H54 (cell line): Measurements from ENCODE around the gene SERPINC1.
"Not testable (repeated sequence)": the region's sequence is repeated elsewhere in the genome, so short reads cannot be mapped to it uniquely, and the experiment has no call there.

ENCODE experiments used
- DNase-seq: peaks from one replicate; pipeline ENCODE4 v3.0.0; 2011; ENCODE audit warnings: low spot score, mixed read lengths; ENCODE audit not compliant: insufficient read length
- FAIRE-seq: peaks from 3 replicates; lab custom pipeline; 2011; peaks lifted over from hg19 to GRCh38; lab: Jason Lieb, UNC
- POLR2A ChIP-seq: IDR thresholded peaks from 2 replicates; pipeline ENCODE4 v1.6.1; 2011; ENCODE audit warnings: low read depth, mild to moderate bottlenecking, low read length

Gene SERPINC1

GRCh38 chr1:173915596-173915995 is 1.5 kb downstream of the SERPINC1 start:
- FAIRE-seq (no peak), DNase-seq (no peak)
- no peak for TF ChIP-seq POLR2A

- no peak for FAIRE-seq
- peak; percentile 42 for DNase-seq
- no peak for TF ChIP-seq POLR2A
These were observed 2.7 kb downstream of the SERPINC1 start for GRCh38 chr1:173914366-173914871.

DNA sequence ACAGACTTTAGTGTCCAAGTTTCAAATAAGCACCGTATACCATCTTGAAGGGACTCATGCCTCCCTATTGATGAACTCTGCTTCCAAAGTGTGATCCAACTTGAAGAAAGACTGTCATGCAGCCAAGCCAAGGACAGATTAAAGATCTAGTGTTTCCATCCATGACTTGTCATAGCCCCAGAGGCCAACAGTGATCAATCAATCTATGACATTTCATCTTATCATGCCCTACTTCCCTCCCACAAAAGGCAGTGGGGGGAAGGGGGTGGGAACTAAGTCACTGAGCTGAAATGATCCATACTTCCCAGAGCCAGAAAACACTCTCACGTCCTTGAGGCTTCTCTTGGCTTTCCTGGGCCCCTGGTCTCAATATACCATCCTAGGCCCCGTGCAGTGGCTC is 4.0 kb downstream of the SERPINC1 start:
- no peak for FAIRE-seq
- no peak for TF ChIP-seq POLR2A
- no peak for DNase-seq

DNA sequence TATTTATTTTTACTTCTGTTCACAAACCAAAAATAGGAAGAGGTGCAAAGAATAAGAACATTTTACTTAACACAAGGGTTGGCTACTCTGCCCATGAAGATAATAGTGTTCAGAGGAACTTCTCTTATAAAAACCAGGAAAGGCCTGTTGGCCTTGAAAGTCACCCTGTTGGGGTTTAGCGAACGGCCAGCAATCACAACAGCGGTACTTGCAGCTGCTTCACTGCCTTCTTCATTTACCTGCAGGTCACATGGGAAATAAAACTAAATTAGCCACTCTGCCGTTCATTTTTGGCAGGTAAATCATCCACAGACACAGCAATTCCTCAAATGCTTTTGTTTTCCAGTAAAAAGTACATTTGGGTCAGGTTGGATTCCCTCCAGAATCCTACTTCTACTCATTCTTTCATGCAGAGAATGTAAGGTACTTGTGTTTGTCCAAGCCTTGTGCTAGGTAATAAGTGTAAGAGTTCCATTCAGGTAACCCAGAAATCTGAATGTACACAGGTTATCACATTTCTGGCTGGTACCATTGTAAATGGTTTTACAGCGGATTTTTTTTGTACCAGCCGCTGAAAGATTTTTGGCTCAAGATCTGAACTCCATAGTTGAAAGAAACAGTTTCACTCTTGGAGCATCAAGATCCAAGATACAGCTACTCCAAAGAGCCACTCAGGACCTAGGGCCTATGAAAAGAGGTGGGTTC is 13.1 kb downstream of the SERPINC1 start:
- no peak for DNase-seq
- FAIRE-seq = no peak
- TF ChIP-seq POLR2A = no peak

- TF ChIP-seq POLR2A = no peak
- FAIRE-seq = no peak
- DNase-seq = no peak
These were observed 16.1 kb downstream of the SERPINC1 start for GRCh38 chr1:173900992-173901391.

GRCh38 chr1:173900427-173900826 is 16.7 kb downstream of the SERPINC1 start:
- no peak for DNase-seq
- FAIRE-seq = peak; percentile 6
- TF ChIP-seq POLR2A = no peak

DNA sequence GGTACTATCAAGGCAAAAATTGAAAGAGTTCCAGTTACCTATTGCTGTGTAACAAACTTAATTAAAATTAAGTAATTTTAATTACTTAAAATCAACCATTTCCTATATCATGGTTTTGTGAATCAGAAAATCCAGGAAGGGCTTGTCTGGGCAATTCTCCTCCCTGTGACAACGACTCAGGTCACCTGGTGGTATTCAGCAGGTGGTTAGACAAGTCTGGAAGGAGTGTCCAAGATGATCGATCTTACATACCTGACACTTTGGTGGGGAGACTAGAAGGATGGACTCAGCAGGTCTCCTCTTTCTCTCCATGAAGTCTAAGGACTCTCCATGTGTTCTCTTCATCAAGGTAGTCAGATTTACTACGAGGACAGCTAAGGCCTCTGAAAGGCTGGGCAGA is 22.9 kb downstream of the SERPINC1 start:
- DNase-seq (no peak), FAIRE-seq (no peak)
- no peak for TF ChIP-seq POLR2A

DNA sequence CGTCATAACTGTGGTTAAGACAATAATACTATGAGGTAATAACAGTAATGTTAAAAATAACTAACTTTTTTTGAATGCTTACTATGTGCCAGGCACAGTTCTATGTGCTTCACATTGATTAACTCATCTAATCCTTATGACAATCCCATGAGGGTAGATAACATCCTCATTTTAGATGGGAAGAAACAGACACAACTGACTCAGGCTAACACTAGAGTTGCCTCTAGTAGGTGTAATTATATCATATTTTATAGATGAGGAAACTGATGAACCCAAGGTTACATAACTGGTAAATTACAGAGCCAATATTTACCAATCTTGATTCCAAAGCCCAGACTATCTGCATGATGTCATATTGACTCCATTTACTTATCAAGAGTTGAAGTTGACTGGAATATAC is 23.5 kb downstream of the SERPINC1 start:
- FAIRE-seq (no peak), DNase-seq (no peak)
- TF ChIP-seq POLR2A = no peak

- FAIRE-seq = peak; percentile 41
- no peak for DNase-seq
- no peak for TF ChIP-seq POLR2A
These were observed 27.2 kb downstream of the SERPINC1 start for GRCh38 chr1:173889885-173890284.

GRCh38 chr1:173888749-173889148 is 28.4 kb downstream of the SERPINC1 start:
- TF ChIP-seq POLR2A = no peak
- DNase-seq = no peak
- peak; percentile 48 for FAIRE-seq

DNA sequence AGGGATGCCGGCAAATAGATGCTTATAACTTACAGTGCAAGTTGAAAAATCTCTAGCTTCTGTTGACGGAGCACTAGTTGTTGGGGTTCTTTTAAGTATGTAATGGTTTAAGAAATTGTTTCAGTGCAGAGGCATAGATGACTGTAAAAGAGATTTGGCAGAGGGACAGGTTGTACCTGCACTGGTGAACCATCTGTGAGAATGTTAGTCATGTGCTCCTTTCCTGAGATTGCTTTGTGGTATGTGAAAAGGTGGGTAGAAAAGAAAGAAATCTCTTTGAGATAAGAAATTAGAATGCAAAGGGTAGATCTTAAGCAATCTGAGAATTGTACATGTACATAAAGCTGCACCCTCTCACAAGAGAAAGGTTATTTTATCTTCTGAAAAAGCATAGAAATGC is 29.5 kb downstream of the SERPINC1 start:
- DNase-seq = no peak
- FAIRE-seq = no peak
- no peak for TF ChIP-seq POLR2A

DNA sequence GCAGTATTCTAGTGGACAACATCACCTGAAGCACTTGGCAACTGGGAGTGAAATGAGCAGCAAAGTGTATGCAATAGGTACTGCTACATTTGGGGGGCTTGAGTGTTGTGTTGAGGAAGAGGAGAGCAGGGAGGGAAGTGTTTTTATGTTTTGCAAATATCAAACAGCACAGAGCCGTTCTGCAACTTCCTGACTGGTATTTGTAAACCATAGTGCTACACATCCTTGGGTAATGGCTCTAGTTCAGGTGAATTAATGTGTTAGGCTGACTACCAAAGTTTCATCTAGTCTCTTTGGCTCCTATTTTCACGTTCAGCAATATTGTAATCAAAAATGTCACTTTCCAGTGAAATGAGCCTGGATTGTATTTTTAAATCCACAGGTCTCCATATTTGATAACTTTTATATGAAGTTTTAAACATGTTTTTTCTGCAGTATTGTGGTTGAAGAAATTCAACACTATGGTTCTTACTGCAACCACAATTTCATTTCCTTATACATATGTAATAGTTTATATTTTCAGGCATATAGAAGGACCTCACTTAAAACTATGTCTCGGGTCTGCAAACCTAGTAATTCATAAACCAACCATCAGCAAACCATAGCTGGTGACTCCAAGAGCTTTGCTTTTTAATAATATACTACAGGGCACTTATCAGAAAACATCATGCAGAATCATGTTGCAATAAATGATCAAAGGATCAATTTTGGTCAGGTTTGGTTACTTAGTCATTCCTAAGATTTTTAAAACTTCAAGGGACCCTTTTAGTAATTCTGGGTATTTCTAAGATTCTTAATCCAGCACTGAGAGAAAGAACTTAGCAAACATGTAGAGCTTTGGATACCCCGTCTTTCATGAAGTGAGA is 30.1 kb downstream of the SERPINC1 start:
- DNase-seq = no peak
- FAIRE-seq = no peak
- TF ChIP-seq POLR2A = no peak

GRCh38 chr1:173884701-173885100 is 32.4 kb downstream of the SERPINC1 start:
- FAIRE-seq = no peak
- DNase-seq = no peak
- no peak for TF ChIP-seq POLR2A

GRCh38 chr1:173881117-173881516 is 36.0 kb downstream of the SERPINC1 start:
- not testable (repeated sequence) for FAIRE-seq, DNase-seq
